Mesenchymal stem cell (in vitro differentiated cells and primary cell): ENCODE data around the gene PANX1.

ENCODE experiments used
- DNase-seq: peaks from one replicate; pipeline ENCODE4 v3.0.0-alpha.2; 2013
- H2AFZ ChIP-seq: one replicate; pipeline ENCODE4 v1.6.1; 2013; ENCODE audit warnings: low read depth, mild to moderate bottlenecking, control low read depth, inconsistent platforms, low read length, moderate library complexity
- H2AK5ac ChIP-seq: 2 replicates; pipeline ENCODE4 v1.6.1; 2013; ENCODE audit warnings: low read length, moderate library complexity, mild to moderate bottlenecking, inconsistent platforms; ENCODE audit not compliant: severe bottlenecking
- H2BK120ac ChIP-seq: one replicate; pipeline ENCODE4 v1.6.1; 2013; ENCODE audit warnings: low read depth, mild to moderate bottlenecking, inconsistent platforms, low read length, moderate library complexity
- H2BK12ac ChIP-seq, 2 experiments: one replicate each; pipeline ENCODE4 v1.6.1; 2013; ENCODE audit warnings: inconsistent platforms in 2 of 2, low read length in 2 of 2, mild to moderate bottlenecking in 2 of 2, moderate library complexity in 2 of 2, control low read depth in 1 of 2
- H2BK15ac ChIP-seq: one replicate; pipeline ENCODE4 v1.6.1; 2013; ENCODE audit warnings: mild to moderate bottlenecking, low read depth, inconsistent platforms; ENCODE audit not compliant: poor library complexity, severe bottlenecking
- H2BK5ac ChIP-seq: 2 replicates; pipeline ENCODE4 v1.6.1; 2013; ENCODE audit warnings: low read depth, mild to moderate bottlenecking, low read length, control low read depth, inconsistent platforms; ENCODE audit not compliant: poor library complexity, severe bottlenecking
- H3K14ac ChIP-seq, 2 experiments: one replicate each; pipeline ENCODE4 v1.6.1; 2013; ENCODE audit warnings: inconsistent platforms in 2 of 2, low read length in 2 of 2, control low read depth in 1 of 2, mild to moderate bottlenecking in 1 of 2, moderate library complexity in 1 of 2
- H3K18ac ChIP-seq, 2 experiments: one replicate each; pipeline ENCODE4 v1.6.1; 2013; ENCODE audit warnings: inconsistent platforms in 2 of 2, low read length in 2 of 2, control low read depth in 1 of 2, low read depth in 1 of 2, mild to moderate bottlenecking in 1 of 2
- H3K23ac ChIP-seq, 2 experiments: one replicate each; pipeline ENCODE4 v1.6.1; 2013; ENCODE audit warnings: inconsistent platforms in 2 of 2, low read length in 2 of 2, mild to moderate bottlenecking in 2 of 2, moderate library complexity in 2 of 2, control low read depth in 1 of 2
- H3K27ac ChIP-seq: 2 replicates; pipeline ENCODE4 v1.5.1; 2013; ENCODE audit warnings: mild to moderate bottlenecking, moderate library complexity, low read length, control low read depth, inconsistent platforms; ENCODE audit not compliant: poor library complexity, severe bottlenecking
- H3K27me3 ChIP-seq, 2 experiments: 2 replicates each; pipeline versions ENCODE4 v1.6.1 to v1.7.0; 2013; ENCODE audit warnings: low read length in 2 of 2, mild to moderate bottlenecking in 2 of 2, moderate library complexity in 2 of 2, control low read depth in 1 of 2, inconsistent platforms in 1 of 2; ENCODE audit not compliant: control insufficient read depth in 1 of 2, insufficient read depth in 1 of 2
- H3K36me3 ChIP-seq, 2 experiments: 2 replicates each; pipeline versions ENCODE4 v1.6.1 to v1.7.0; 2013; ENCODE audit warnings: low read length in 2 of 2, control low read depth in 1 of 2, inconsistent platforms in 1 of 2, low read depth in 1 of 2, mild to moderate bottlenecking in 1 of 2; ENCODE audit not compliant: insufficient read depth in 2 of 2, control insufficient read depth in 1 of 2
- H3K4ac ChIP-seq, 2 experiments: one replicate each; pipeline ENCODE4 v1.6.1; 2013; ENCODE audit warnings: inconsistent platforms in 2 of 2, low read length in 2 of 2, mild to moderate bottlenecking in 2 of 2, moderate library complexity in 2 of 2, control low read depth in 1 of 2, low read depth in 1 of 2
- H3K4me1 ChIP-seq: 2 replicates; pipeline ENCODE4 v1.6.1; 2013; ENCODE audit warnings: low read depth, low read length, control low read depth; ENCODE audit not compliant: control insufficient read depth, insufficient read depth
- H3K4me2 ChIP-seq: 2 replicates; pipeline ENCODE4 v1.6.1; 2013; ENCODE audit warnings: low read length, mild to moderate bottlenecking, inconsistent platforms; ENCODE audit not compliant: poor library complexity, severe bottlenecking
- H3K4me3 ChIP-seq, 2 experiments: 2 replicates each; pipeline versions ENCODE4 v1.5.1 to v1.7.0; 2013; ENCODE audit warnings: low read length in 2 of 2, mild to moderate bottlenecking in 2 of 2, control low read depth in 1 of 2, low read depth in 1 of 2; ENCODE audit not compliant: insufficient read depth in 1 of 2
- H3K79me1 ChIP-seq: replicated peaks from 2 replicates; pipeline ENCODE4 v1.6.1; 2013; ENCODE audit warnings: mild to moderate bottlenecking, control low read depth, low read length, inconsistent platforms; ENCODE audit not compliant: poor library complexity, severe bottlenecking
- H3K9ac ChIP-seq: 2 replicates; pipeline ENCODE4 v1.7.0; 2013; ENCODE audit warnings: mild to moderate bottlenecking, low read length, moderate library complexity
- H3K9me3 ChIP-seq: 2 replicates; pipeline ENCODE4 v1.7.0; 2013; ENCODE audit warnings: mild to moderate bottlenecking, low read length; ENCODE audit not compliant: control insufficient read depth
- H4K8ac ChIP-seq: one replicate; pipeline ENCODE4 v1.6.1; 2013; ENCODE audit warnings: inconsistent platforms, mild to moderate bottlenecking, low read length, moderate library complexity
- H4K91ac ChIP-seq: one replicate; pipeline ENCODE4 v1.6.1; 2013; ENCODE audit warnings: mild to moderate bottlenecking, low read length, inconsistent platforms
- WGBS: methylation state at CpG from one replicate; pipeline ENCODE4 v1.1.7; 2013; ENCODE audit warnings: mixed read lengths; 5-methylcytosine and 5-hydroxymethylcytosine counted together

The PANX1 gene

DNA sequence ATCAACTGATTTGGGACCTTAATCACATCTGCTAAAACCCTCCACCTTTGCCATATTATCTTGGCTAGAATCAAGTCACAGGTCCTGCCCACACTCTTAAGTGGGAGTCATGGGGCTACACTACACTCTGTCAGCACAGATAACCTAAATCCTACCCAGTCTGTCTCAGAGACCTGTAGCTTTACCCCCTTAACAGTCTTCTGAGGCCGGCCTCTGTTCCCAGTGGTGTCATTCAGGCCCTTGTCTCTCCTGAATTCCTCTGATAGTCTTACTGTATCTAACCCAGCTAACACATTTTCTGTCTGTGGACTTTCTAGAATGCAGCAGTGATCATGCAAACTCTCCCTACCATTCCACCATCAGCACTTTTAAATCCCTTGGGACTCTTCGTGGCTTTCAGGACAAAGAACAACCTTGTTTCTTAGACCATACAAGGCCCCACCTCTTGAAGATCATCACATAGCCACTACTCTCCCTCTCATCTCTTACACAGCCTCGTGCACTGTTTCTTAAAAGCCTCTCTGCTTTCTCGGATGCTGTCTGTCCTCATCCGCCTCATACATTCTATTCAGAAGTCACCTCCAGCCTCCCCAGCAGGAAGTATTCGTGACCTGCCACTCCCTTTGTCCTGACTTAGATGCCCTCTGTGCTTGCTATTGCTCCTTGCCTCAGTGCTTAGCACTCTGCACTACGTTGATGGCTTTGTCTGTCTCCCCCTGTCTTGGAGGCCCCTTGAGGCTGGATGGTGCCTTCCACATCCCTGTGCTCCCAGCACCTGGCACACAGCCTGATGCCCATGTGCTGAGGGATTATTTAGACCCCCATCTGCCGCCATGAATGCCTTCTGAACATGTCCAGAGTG is 57.9 kb downstream of the PANX1 start:
- 93% methylated on average over 8 of the region's 8 CpGs for WGBS
- H2AFZ ChIP-seq = no peak overlapping the region
- no peak overlapping the region for H2AK5ac ChIP-seq
- H4K91ac ChIP-seq = no peak overlapping the region
- no peaks in the 10 kb centered on the region for H3K27me3 ChIP-seq
- no peaks in the 10 kb centered on the region for H3K4me1 ChIP-seq
- H2BK12ac ChIP-seq = peak overlapping the region in 1 of 2 experiments; percentile 10
- H3K14ac ChIP-seq = no peak overlapping the region
- no peak overlapping the region for H3K23ac ChIP-seq
- no peak for DNase-seq
- no peak overlapping the region for H2BK120ac ChIP-seq
- H3K4ac ChIP-seq = no peak overlapping the region
- H3K4me2 ChIP-seq = no peak overlapping the region
- no peaks in the 10 kb centered on the region for H3K9me3 ChIP-seq
- peaks cover 5% of the 10 kb centered on the region for H3K79me1 ChIP-seq
- H3K18ac ChIP-seq = peak overlapping the region in 1 of 2 experiments; percentile 21
- no peak overlapping the region for H3K27ac ChIP-seq
- H2BK5ac ChIP-seq = no peak overlapping the region
- no peak overlapping the region for H3K9ac ChIP-seq
- no peak overlapping the region for H2BK15ac ChIP-seq
- no peak overlapping the region for H3K4me3 ChIP-seq
- H4K8ac ChIP-seq = no peak overlapping the region
- H3K36me3 ChIP-seq = peaks cover 3 to 32% of the 10 kb centered on the region in 2 experiments

DNA sequence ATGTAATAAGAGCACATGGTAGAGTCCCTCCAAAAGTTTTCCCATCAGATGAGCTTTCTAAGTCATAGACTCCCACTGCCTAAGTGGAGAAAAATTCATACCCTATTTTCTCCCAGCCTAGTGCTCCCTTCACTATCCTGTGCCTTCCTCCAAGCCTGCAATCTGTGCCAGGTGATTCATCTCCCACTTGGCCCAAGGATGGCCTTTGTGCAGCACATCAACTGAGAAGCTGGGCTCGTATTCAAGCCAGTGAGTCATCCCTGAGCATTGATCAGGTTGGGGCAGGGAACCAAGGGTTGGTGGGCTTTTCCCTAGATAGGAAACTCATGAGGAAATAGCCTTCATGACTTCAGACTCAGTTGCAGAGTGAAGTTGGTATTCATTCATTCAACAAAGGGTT is 64.6 kb downstream of the PANX1 start:
- Histone ChIP-seq H3K4ac (no peak overlapping the region), H3K14ac (no peak overlapping the region), H3K27me3 (no peaks in the 10 kb centered on the region), H4K91ac (no peak overlapping the region), H3K18ac (no peak overlapping the region), H3K9ac (no peak overlapping the region), H3K4me2 (no peak overlapping the region), H2BK5ac (no peak overlapping the region), H3K27ac (no peak overlapping the region), H2AK5ac (no peak overlapping the region), H3K4me3 (no peak overlapping the region), H3K23ac (no peak overlapping the region), H2BK120ac (no peak overlapping the region), H2AFZ (no peak overlapping the region), H2BK12ac (no peak overlapping the region), H3K36me3 (no peaks in the 10 kb centered on the region), H2BK15ac (no peak overlapping the region), H3K79me1 (no peaks in the 10 kb centered on the region), H3K9me3 (no peaks in the 10 kb centered on the region), H4K8ac (no peak overlapping the region), H3K4me1 (no peaks in the 10 kb centered on the region)
- 29% methylated on average over 1 of the region's 1 CpG for WGBS
- no peak for DNase-seq

DNA sequence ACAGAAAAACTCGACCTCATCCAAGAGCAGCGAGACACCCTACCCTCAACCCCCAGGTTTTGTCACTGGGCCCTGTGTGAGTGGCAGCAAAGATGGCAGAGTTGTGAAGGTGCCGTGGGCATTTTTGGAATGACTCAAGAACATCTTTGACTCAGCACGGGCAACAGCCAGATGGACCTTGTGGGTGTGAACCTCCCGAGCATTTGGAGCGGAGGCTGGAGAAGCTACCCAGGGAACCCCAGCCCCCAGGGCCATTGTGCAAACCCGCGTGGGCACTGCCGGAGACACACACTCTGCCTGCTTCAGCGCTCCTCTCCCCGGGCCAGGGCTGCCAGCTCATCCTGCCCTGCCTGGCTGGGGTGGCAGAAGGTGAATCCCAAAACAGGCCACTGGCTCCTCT is 66.1 kb downstream of the PANX1 start:
- H3K27ac ChIP-seq = no peak overlapping the region
- H3K4me1 ChIP-seq = peaks cover 2% of the 10 kb centered on the region
- no peak overlapping the region for H3K14ac ChIP-seq
- H4K91ac ChIP-seq = no peak overlapping the region
- no peak overlapping the region for H3K9ac ChIP-seq
- no peaks in the 10 kb centered on the region for H3K79me1 ChIP-seq
- 92% methylated on average over 11 of the region's 11 CpGs for WGBS
- H3K36me3 ChIP-seq = no peaks in the 10 kb centered on the region
- no peak overlapping the region for H2BK5ac ChIP-seq
- no peak overlapping the region for H3K18ac ChIP-seq
- no peak overlapping the region for H2AFZ ChIP-seq
- no peak overlapping the region for H2BK120ac ChIP-seq
- no peak for DNase-seq
- H2BK15ac ChIP-seq = no peak overlapping the region
- no peak overlapping the region for H4K8ac ChIP-seq
- no peak overlapping the region for H3K4me2 ChIP-seq
- H3K27me3 ChIP-seq = no peaks in the 10 kb centered on the region
- H3K9me3 ChIP-seq = no peaks in the 10 kb centered on the region
- no peak overlapping the region for H2AK5ac ChIP-seq
- no peak overlapping the region for H3K23ac ChIP-seq
- H2BK12ac ChIP-seq = no peak overlapping the region
- H3K4me3 ChIP-seq = no peak overlapping the region
- H3K4ac ChIP-seq = no peak overlapping the region

DNA sequence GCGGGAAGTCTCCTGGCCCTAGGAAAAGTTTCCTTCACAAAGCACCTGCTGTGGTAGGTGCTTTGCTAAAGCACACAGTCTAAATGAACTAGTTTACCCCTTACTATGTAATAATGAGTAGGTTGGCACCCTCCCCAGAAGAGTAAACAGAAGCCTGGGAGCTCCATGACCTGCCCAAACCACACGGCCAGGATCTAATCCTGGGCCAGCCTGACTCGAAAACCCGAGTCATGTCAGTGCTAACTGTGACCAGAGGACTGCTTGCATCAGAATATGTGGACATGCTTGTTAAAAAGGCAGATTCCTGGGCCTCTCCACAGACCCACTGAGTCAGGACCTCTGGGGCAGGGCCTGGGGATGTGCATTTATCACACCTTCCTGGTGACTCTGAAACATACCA is 67.7 kb downstream of the PANX1 start:
- no peak overlapping the region for H4K8ac ChIP-seq

More for the DNA sequence above, 67.7 kb downstream of the PANX1 start:
- Histone ChIP-seq H3K18ac (no peak overlapping the region), H3K79me1 (no peaks in the 10 kb centered on the region), H3K27me3 (no peaks in the 10 kb centered on the region), H2AK5ac (no peak overlapping the region), H3K14ac (no peak overlapping the region), H2BK12ac (no peak overlapping the region), H2BK15ac (no peak overlapping the region), H2AFZ (no peak overlapping the region), H3K4me3 (no peak overlapping the region), H3K4ac (no peak overlapping the region), H3K9me3 (no peaks in the 10 kb centered on the region), H4K91ac (no peak overlapping the region), H3K4me2 (no peak overlapping the region), H3K9ac (no peak overlapping the region), H3K23ac (no peak overlapping the region), H3K27ac (no peak overlapping the region), H3K4me1 (peaks cover 8% of the 10 kb centered on the region), H2BK5ac (no peak overlapping the region), H3K36me3 (no peaks in the 10 kb centered on the region), H2BK120ac (no peak overlapping the region)
- DNase-seq = no peak
- WGBS = 93% methylated on average over 3 of the region's 4 CpGs
